Lung microvascular endothelial cell (primary cell): ENCODE data around the gene CYP24A1. TPM values are rescaled to one million over a fixed set of nuclear protein-coding genes. Genes with fewer than 3 reads are reported as not detected.

Source experiments
- DNase-seq, 2 donors: peaks; one replicate each; pipeline versions ENCODE4 v3.0.0 to v3.0.0-alpha.2; 2010; ENCODE audit warnings: low read depth in 2 of 2
- total RNA-seq: library from RNA; depleted of rRNA; stranded (reverse); fragments of >200 nt; gene quantifications from 2 replicates; pipeline ENCODE4 v1.2.1, GENCODE V29; 2014

Gene CYP24A1
- not detected in 2 replicates for total RNA-seq

- DNase-seq, result no peak
Measured at GRCh38 chr20:54173653-54174456, at the start of gene CYP24A1. Gene CYP24A1, minus strand, starts transcription at chr20:54173986. Its CDS starts 407 bp downstream, at chr20:54173579.

GRCh38 chr20:54223285-54223684, 49.5 kb upstream of the CYP24A1 start:
- DNase-seq, result no peak

GRCh38 chr20:54221996-54222890, 48.5 kb upstream of the CYP24A1 start:
- DNase-seq, result peak in 1 of 2 donors; percentile 38

DNA sequence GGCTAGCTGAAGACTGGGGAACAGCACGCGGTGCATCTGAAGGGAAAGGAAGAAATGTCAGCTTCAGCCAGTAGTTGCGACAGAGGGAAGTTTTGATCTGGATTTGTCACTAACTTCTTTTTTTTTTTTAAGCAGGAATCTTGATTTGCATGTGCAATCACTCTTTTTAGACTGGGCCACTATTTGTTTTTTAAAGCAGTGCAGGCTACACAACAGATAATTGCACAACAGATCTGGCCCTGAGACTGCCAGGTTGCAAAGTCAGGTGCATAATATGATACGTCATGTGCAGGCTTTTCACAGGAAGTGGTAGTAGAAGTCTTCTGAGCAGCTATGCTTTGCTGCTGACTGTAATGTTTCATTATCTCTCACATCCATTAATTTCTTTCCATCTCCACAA, 47.6 kb upstream of the CYP24A1 start:
- no peak for DNase-seq

GRCh38 chr20:54220722-54221121, 46.9 kb upstream of the CYP24A1 start:
- DNase-seq, result no peak

- peak; percentile 56 to 72 for DNase-seq
Measured at GRCh38 chr20:54219751-54220426, 46.1 kb upstream of the CYP24A1 start.

- DNase-seq, result peak; percentile 39 to 78
Measured at GRCh38 chr20:54218470-54218869, 44.7 kb upstream of the CYP24A1 start.

DNA sequence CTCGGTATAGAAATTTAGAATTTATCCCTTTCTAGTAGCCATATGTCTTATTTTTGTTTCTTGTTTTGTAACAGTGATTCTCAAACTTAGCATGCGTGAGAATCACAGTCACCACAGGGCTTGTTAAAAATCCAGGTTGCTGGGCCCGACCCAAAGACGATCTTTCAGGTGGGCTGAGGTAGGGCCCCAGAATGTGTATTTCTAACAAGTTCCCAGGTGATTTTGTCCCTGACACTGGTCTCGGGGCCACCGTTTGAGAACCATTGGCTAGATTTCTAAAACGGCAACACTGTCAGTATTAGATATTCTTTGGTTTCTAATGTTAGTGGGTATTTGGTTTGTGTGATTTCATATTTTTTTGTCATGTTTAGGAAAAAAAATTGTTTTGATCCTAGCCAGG, 44.0 kb upstream of the CYP24A1 start:
- no peak for DNase-seq

DNA sequence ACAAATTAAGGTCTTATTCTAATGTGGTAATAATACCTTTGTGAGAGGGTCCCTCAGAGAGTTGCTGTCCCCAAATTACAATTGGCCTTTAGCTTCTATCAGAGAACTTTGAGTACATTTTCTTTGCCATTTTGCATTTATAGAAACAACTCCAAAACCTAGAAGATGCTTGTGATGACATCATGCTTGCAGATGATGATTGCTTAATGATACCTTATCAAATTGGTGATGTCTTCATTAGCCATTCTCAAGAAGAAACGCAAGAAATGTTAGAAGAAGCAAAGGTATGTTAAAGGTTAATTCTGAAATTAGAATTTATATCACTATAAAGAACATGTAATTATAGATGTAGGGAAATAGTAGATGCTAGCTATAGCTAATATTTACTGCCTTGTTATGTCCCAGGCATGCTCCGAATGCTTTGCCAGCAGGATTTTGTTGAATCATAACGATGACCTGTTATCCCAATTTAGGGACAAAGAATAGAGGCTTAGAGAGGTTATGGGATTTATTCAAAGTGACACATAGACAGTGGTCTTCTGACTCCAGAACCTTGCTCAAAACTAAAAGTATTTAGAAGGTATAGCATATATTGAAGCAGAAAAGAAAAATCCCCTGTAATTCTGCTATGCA, 41.5 kb upstream of the CYP24A1 start:
- no peak for DNase-seq

- DNase-seq, result no peak
Measured at GRCh38 chr20:54214566-54214965, 40.8 kb upstream of the CYP24A1 start.

GRCh38 chr20:54212871-54213270, 39.1 kb upstream of the CYP24A1 start:
- no peak for DNase-seq

GRCh38 chr20:54212226-54212625, 38.4 kb upstream of the CYP24A1 start:
- DNase-seq, result peak in 1 of 2 donors; percentile 31

- peak in 1 of 2 donors; percentile 8 for DNase-seq
Measured at GRCh38 chr20:54209216-54209813, 35.5 kb upstream of the CYP24A1 start.

DNA sequence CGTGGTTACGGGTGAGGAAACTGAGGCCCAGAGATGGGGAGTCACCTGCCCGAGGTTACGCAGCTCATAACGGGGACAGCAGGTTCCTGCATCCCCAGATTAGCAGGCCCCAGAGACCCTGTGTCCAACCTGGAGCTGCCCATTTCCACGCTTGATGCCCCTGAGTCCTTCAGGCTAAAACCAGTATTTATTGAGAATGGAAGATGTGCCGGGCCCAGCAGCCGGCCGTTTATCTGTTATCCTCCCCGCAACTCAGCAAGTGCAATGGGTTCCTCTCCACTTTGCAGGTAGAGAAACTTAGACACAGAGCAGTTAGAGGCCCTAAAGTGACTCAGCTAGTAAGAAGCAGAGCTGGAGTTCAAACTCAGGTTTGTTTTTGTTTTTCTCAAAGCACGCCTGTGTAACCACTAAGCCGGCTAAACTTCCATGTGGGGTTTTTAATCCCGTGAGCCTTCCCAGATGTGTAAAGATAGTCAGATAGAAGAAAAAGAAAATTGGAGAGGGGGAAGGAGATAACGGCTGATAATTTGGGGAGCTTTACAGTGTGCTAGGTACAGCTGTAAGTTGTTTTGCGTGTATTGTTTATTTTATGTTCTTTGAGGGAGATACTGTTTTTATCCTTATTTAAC, 34.9 kb upstream of the CYP24A1 start:
- peak in 1 of 2 donors; percentile 45 for DNase-seq

- DNase-seq, result peak; percentile 87 to 90
Measured at GRCh38 chr20:54207743-54208547, 34.2 kb upstream of the CYP24A1 start, which contains the start of gene PFDN4. Gene PFDN4, plus strand, starts transcription at chr20:54208087. Its CDS starts 14 bp downstream, at chr20:54208101.

DNA sequence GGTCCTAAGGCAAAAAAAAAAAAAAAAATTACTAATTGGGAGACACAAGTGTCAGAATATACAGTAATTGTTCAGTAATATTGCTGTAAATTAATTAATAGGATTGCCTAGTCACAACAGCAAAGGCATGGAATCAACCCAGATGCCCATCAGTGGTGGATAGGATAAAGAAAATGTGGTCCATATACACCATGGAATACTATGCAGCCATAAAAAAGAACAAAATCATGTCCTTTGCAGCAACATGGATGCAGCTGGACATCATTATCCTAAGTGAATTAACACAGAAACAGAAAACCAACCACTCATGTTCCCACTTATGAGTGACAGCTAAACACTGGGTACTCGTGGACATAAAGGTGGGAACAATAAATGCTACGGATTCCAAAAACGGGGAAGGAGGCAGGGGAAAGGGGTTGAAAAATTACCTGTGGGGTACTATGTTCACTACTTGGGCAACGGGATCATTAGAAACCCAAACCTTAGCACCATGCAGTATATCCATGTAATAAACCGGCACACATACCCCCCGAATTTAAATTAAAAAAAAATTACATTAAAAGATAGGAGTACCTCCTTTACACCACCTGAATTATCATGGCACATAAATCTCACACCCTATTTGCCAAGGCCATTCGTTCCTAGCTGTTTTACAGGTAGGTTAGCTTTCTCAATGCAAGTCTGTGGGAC, 33.4 kb upstream of the CYP24A1 start:
- DNase-seq, result no peak

DNA sequence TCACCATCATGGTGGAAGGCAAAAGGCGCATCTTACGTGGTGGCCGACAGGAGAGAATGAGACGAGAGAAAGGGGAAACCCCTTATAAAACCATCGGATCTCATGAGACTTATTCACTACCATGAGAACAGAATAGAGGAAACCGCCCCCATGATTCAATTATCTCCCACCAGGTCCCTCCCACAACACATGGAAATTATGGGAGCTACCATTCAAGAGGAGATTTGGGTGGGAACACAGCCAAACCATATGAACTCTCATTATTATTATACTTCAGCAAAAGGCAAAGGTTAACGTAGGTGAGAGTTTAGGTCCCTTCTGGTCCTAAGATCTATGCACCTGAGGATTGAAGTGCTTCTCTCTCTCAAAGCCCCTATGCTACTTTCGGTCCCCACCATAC, 31.7 kb upstream of the CYP24A1 start:
- no peak for DNase-seq

- DNase-seq, result no peak
Measured at GRCh38 chr20:54204481-54204880, 30.7 kb upstream of the CYP24A1 start.

GRCh38 chr20:54204063-54204462, 30.3 kb upstream of the CYP24A1 start:
- no peak for DNase-seq
